GM21529 (cell line): ENCODE data around the gene SPEM3.

ENCODE experiments used
- ATAC-seq: cut with Tn5 transposase; IDR thresholded peaks from one replicate; pipeline ENCODE4 v1.9.1; 2021; ENCODE audit not compliant: unreplicated experiment

SPEM3 gene

GRCh38 chr17:7403977-7404736, 24.5 kb upstream of the SPEM3 start, which contains the start of gene TMEM256:
TSS of gene TMEM256 (minus strand) at chr17:7404097. CDS start at chr17:7404084, 13 bp downstream.
- ATAC-seq: peak; percentile 89

- ATAC-seq: peak; percentile 15
Observed at GRCh38 chr17:7404737-7405349, 23.8 kb upstream of the SPEM3 start.

- no peak for ATAC-seq
Observed at GRCh38 chr17:7405350-7406234, 23.1 kb upstream of the SPEM3 start.

- ATAC-seq: no peak
Observed at GRCh38 chr17:7406235-7406825, 22.3 kb upstream of the SPEM3 start.

- no peak for ATAC-seq
Observed at GRCh38 chr17:7407082-7407481, 21.6 kb upstream of the SPEM3 start.

GRCh38 chr17:7407485-7408251, 21.0 kb upstream of the SPEM3 start, which contains the start of gene NLGN2:
TSS of gene NLGN2 (plus strand) at chr17:7407845. CDS start at chr17:7408256, 411 bp downstream.
- ATAC-seq: no peak

- ATAC-seq: no peak
Observed at GRCh38 chr17:7408252-7408727, 20.4 kb upstream of the SPEM3 start.

GRCh38 chr17:7408863-7409262, 19.8 kb upstream of the SPEM3 start:
- ATAC-seq: no peak

- no peak for ATAC-seq
Observed at GRCh38 chr17:7409716-7410115, 18.9 kb upstream of the SPEM3 start.

- no peak for ATAC-seq
Observed at GRCh38 chr17:7410634-7411426, 17.8 kb upstream of the SPEM3 start.

GRCh38 chr17:7411427-7411750, 17.3 kb upstream of the SPEM3 start:
- no peak for ATAC-seq

- no peak for ATAC-seq
Observed at GRCh38 chr17:7413346-7413985, 15.2 kb upstream of the SPEM3 start.

GRCh38 chr17:7414837-7415236, 13.8 kb upstream of the SPEM3 start:
- no peak for ATAC-seq

- ATAC-seq: no peak
Observed at GRCh38 chr17:7415784-7416183, 12.9 kb upstream of the SPEM3 start.

- no peak for ATAC-seq
Observed at GRCh38 chr17:7416323-7416722, 12.3 kb upstream of the SPEM3 start.

- no peak for ATAC-seq
Observed at GRCh38 chr17:7417056-7417655, 11.5 kb upstream of the SPEM3 start.

GRCh38 chr17:7418472-7419152, 10.0 kb upstream of the SPEM3 start:
- no peak for ATAC-seq
